Astrocyte (in vitro differentiated cells and primary cell): Measurements from ENCODE around the gene POU2F3. TPM values are rescaled to one million over a fixed set of nuclear protein-coding genes. Genes with fewer than 3 reads are reported as not detected.

ENCODE experiments used
- DNase-seq: peaks from one replicate; pipeline ENCODE4 v3.0.0-alpha.2; 2010; ENCODE audit warnings: low read depth
- FAIRE-seq: peaks from 2 replicates; lab custom pipeline; 2011; peaks lifted over from hg19 to GRCh38; lab: Jason Lieb, UNC
- H2AFZ ChIP-seq: 2 replicates; pipeline ENCODE4 v1.6.0; 2012; ENCODE audit warnings: low read depth, low read length, inconsistent platforms
- H3K27ac ChIP-seq: 2 replicates; pipeline ENCODE4 v1.5.1; 2011; ENCODE audit warnings: low read depth, low read length, inconsistent platforms
- H3K27me3 ChIP-seq: 2 replicates; pipeline ENCODE4 v1.6.0; 2011; ENCODE audit warnings: low read length, inconsistent platforms; ENCODE audit not compliant: insufficient read depth
- H3K36me3 ChIP-seq: 2 replicates; pipeline ENCODE4 v1.5.1; 2011; ENCODE audit warnings: low read length, inconsistent platforms; ENCODE audit not compliant: insufficient read depth
- H3K4me1 ChIP-seq: 2 replicates; pipeline ENCODE4 v1.5.1; 2011; ENCODE audit warnings: low read length, inconsistent platforms; ENCODE audit not compliant: insufficient read depth
- H3K4me2 ChIP-seq: 2 replicates; pipeline ENCODE4 v1.6.0; 2012; ENCODE audit warnings: low read length, inconsistent platforms
- H3K4me3 ChIP-seq: 2 replicates; pipeline ENCODE4 v1.5.1; 2011; ENCODE audit warnings: low read depth, mild to moderate bottlenecking, low read length, inconsistent platforms; ENCODE audit not compliant: insufficient read depth
- H3K79me2 ChIP-seq: 2 replicates; pipeline ENCODE4 v1.6.0; 2012; ENCODE audit warnings: mild to moderate bottlenecking, low read length, inconsistent platforms; ENCODE audit not compliant: insufficient read depth
- H3K9ac ChIP-seq: 2 replicates; pipeline ENCODE4 v1.6.0; 2012; ENCODE audit warnings: mild to moderate bottlenecking, low read length, inconsistent platforms
- H3K9me3 ChIP-seq: 2 replicates; pipeline ENCODE4 v1.5.1; 2012; ENCODE audit warnings: low read depth, mild to moderate bottlenecking, low read length, inconsistent platforms; ENCODE audit not compliant: insufficient read depth
- H4K20me1 ChIP-seq: 2 replicates; pipeline ENCODE4 v1.6.0; 2012; ENCODE audit warnings: low read length, inconsistent platforms; ENCODE audit not compliant: insufficient read depth
- H3K27ac Mint-ChIP-seq: one replicate; pipeline ENCODE4 v1.8.0; 2021; ENCODE audit warnings: mild to moderate bottlenecking, mixed read lengths; ENCODE audit not compliant: unreplicated experiment
- H3K27me3 Mint-ChIP-seq: one replicate; pipeline ENCODE4 v1.8.0; 2021; ENCODE audit warnings: low read depth, mixed read lengths; ENCODE audit not compliant: unreplicated experiment
- H3K36me3 Mint-ChIP-seq: one replicate; pipeline ENCODE4 v1.8.0; 2021; ENCODE audit warnings: low read depth, mixed read lengths; ENCODE audit not compliant: unreplicated experiment
- H3K4me1 Mint-ChIP-seq: one replicate; pipeline ENCODE4 v1.8.0; 2021; ENCODE audit warnings: low read depth, mixed read lengths; ENCODE audit not compliant: unreplicated experiment
- H3K4me3 Mint-ChIP-seq: one replicate; pipeline ENCODE4 v1.8.0; 2021; ENCODE audit warnings: mild to moderate bottlenecking, moderate library complexity, mixed read lengths; ENCODE audit not compliant: unreplicated experiment
- H3K9me3 Mint-ChIP-seq: one replicate; pipeline ENCODE4 v1.8.0; 2021; ENCODE audit warnings: mild to moderate bottlenecking, mixed read lengths; ENCODE audit not compliant: unreplicated experiment
- EZH2 ChIP-seq: IDR thresholded peaks from 2 replicates; pipeline ENCODE4 v1.6.1; 2012; ENCODE audit warnings: mild to moderate bottlenecking, low read length, inconsistent platforms; ENCODE audit not compliant: insufficient read depth
- total RNA-seq: library from RNA; stranded (reverse); gene quantifications from 2 replicates; pipeline ENCODE4 v1.2.1, GENCODE V29; 2021
- TF ChIP-seq, protein P1 (sequence below): IDR thresholded peaks from 2 replicates; pipeline ENCODE4 v1.5.1; 2011; ENCODE audit warnings: low read depth, mild to moderate bottlenecking, inconsistent platforms, low read length, moderate library complexity; ENCODE audit not compliant: insufficient read depth

POU2F3 gene
- total RNA-seq, 1 donor from 2014 or later, result 0.20 TPM

DNA sequence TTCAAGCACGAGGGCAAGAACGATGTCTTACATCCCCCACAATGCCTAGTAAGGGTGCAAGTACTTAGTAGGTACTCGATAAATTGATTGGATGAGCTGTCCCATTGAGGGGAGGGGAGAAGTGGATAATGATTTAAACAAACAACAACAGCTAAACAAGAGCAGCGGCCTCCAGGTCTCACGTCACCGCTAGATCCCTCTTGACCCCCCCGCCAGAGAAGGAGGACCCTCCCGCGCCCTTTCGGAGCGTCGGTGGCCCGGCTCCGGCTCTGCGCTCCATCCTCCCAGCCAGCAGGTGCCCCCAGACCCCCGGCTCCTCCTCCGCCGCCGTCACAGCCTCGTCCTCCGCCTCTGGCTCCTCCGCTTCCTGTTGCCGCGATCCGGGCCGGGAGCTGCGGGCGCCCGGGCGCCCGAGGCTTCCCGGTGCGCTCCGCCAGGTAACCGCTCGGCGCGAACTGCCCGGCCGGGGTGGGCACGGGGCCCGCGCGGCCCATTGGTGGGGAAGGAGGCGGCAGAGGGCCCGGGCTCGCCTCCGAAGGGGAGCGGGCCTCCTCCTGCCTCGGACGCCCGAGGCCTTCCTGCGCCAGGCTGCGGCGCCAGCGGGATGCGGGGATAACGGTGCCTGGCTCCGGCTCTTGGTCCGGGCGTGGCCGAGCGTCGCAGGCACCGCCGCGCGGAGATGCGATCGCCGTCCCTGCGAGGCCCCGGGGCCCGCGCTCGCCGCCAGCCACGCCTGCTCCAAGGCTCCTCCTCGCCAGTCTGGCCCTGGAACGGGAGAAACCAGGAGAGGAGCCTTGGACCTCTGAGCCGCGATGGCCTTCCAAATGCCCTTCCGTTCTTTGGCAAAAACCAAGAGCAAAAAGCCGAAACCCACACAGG lies 85.2 kb downstream of the POU2F3 start, which contains the start of gene TLCD5:
TLCD5 (plus strand) TSS at position 368 of the 879 bp plus-strand sequence. CDS start 2,143 bp downstream, outside the sequence.
- Mint-ChIP-seq H3K9me3 (no peaks in the 10 kb centered on the region), H3K4me3 (peak within 1 kb of the TSS; percentile 92), H3K27ac (peak within 1 kb of the TSS; percentile 90), H3K36me3 (peaks cover 2% of the 10 kb centered on the region), H3K4me1 (peaks cover 21% of the 10 kb centered on the region), H3K27me3 (peaks cover 5% of the 10 kb centered on the region)
- no peak for FAIRE-seq
- Histone ChIP-seq H3K4me3 (peak within 1 kb of the TSS; percentile 70), H3K4me2 (peak within 1 kb of the TSS; percentile 87), H3K4me1 (peaks cover 28% of the 10 kb centered on the region), H4K20me1 (no peaks in the 10 kb centered on the region), H3K27ac (peak within 1 kb of the TSS; percentile 83), H3K36me3 (peaks cover 1% of the 10 kb centered on the region), H3K79me2 (peaks cover 36% of the 10 kb centered on the region), H3K27me3 (no peaks in the 10 kb centered on the region), H3K9me3 (no peaks in the 10 kb centered on the region), H3K9ac (peak within 1 kb of the TSS; percentile 92), H2AFZ (peak within 1 kb of the TSS; percentile 69)
- DNase-seq, result peak; percentile 61
- TF ChIP-seq, protein P1, sequence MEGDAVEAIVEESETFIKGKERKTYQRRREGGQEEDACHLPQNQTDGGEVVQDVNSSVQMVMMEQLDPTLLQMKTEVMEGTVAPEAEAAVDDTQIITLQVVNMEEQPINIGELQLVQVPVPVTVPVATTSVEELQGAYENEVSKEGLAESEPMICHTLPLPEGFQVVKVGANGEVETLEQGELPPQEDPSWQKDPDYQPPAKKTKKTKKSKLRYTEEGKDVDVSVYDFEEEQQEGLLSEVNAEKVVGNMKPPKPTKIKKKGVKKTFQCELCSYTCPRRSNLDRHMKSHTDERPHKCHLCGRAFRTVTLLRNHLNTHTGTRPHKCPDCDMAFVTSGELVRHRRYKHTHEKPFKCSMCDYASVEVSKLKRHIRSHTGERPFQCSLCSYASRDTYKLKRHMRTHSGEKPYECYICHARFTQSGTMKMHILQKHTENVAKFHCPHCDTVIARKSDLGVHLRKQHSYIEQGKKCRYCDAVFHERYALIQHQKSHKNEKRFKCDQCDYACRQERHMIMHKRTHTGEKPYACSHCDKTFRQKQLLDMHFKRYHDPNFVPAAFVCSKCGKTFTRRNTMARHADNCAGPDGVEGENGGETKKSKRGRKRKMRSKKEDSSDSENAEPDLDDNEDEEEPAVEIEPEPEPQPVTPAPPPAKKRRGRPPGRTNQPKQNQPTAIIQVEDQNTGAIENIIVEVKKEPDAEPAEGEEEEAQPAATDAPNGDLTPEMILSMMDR, result no peak
- TF ChIP-seq EZH2, result no peak

DNA sequence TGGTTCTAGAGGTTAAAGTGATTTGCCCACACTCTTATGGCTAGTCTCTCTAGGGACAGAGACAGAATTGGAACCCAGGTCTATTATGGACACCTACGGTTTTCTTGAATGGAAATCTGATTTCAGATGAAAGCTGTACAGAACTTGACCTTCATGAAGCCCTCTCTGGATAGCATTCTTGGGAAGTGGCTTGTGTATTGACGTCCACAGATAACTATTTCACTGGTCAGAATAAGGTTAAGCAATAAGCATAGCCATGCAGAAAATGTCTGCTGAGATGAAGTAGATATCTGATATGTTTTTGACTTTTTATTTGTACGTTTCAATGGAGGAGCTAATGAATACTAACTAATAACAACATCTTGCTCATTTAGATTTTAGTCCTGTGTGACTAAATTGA lies 86.3 kb downstream of the POU2F3 start:
- Histone ChIP-seq H2AFZ (no peak overlapping the region), H3K4me1 (peaks cover 38% of the 10 kb centered on the region), H3K79me2 (peaks cover 36% of the 10 kb centered on the region), H3K4me3 (peak overlapping the region; percentile 70), H3K4me2 (peak overlapping the region; percentile 87), H3K27me3 (no peaks in the 10 kb centered on the region), H3K36me3 (peaks cover 9% of the 10 kb centered on the region), H4K20me1 (no peaks in the 10 kb centered on the region), H3K9me3 (no peaks in the 10 kb centered on the region), H3K27ac (peak overlapping the region; percentile 83), H3K9ac (peak overlapping the region; percentile 92)
- Mint-ChIP-seq H3K9me3 (no peaks in the 10 kb centered on the region), H3K4me3 (peak overlapping the region; percentile 92), H3K36me3 (peaks cover 4% of the 10 kb centered on the region), H3K27me3 (peaks cover 5% of the 10 kb centered on the region), H3K4me1 (peaks cover 28% of the 10 kb centered on the region), H3K27ac (peak overlapping the region; percentile 90)
- peak; percentile 84 for DNase-seq
- TF ChIP-seq, protein P1, result no peak
- TF ChIP-seq EZH2, result no peak
- FAIRE-seq, result no peak
